Right cardiac atrium (tissue), 5 donors: ENCODE measurements around the gene CCL26. TPM values are rescaled to one million over a fixed set of nuclear protein-coding genes. Genes with fewer than 3 reads are reported as not detected.
A peak's percentile ranks its signal among the peaks of the same experiment; 100 is the strongest.
"Not testable (repeated sequence)": the region's sequence is repeated elsewhere in the genome, so short reads cannot be mapped to it uniquely, and the experiment has no call there.

Experiments used
- ATAC-seq, 2 donors: fragments of 200-7000 bp; cut with Tn5 transposase; one replicate each; pipeline versions ENCODE4 v1.8.0 to v1.9.1; 2020; ENCODE audit warnings: moderate library complexity in 2 of 2, mild to moderate bottlenecking in 1 of 2
- DNase-seq, 3 donors: peaks; one replicate each; pipeline ENCODE4 v3.0.0-alpha.2; 2020
- H3K27ac ChIP-seq: one replicate; pipeline ENCODE4 v1.5.1; 2013; ENCODE audit warnings: mild to moderate bottlenecking, low read length, control low read depth, moderate library complexity
- H3K27me3 ChIP-seq: one replicate; pipeline ENCODE4 v1.6.1; 2013; ENCODE audit not compliant: control insufficient read depth, insufficient read depth
- H3K4me1 ChIP-seq: one replicate; pipeline ENCODE4 v1.6.1; 2013; ENCODE audit warnings: low read length; ENCODE audit not compliant: control insufficient read depth, insufficient read depth
- H3K4me3 ChIP-seq: one replicate; pipeline ENCODE4 v1.5.1; 2013; ENCODE audit warnings: low read length, control low read depth
- H3K9me3 ChIP-seq: one replicate; pipeline ENCODE4 v1.6.1; 2013; ENCODE audit warnings: low read length; ENCODE audit not compliant: control insufficient read depth
- WGBS: extraction: QIAGEN DNeasy Blood & Tissue Kit; methylation state at CpG from one replicate; pipeline ENCODE4 v1.1.7; 2013; 5-methylcytosine and 5-hydroxymethylcytosine counted together
- intact Hi-C, 4 donors: fragments of 100-400 bp; cut with DNase I; formaldehyde crosslinking; loops; one replicate each; pipeline versions ENCODE4 v1.11.0 to v1.14.0; 2022 to 2023
- polyA plus RNA-seq: library from polyadenylated mRNA; stranded (reverse); fragments of 200-250 nt; gene quantifications from one replicate; pipeline ENCODE4 v1.2.3, GENCODE V29; 2013
- total RNA-seq, 4 donors: library from RNA; stranded (reverse); fragmentation: NEBNext Ultra II Directional; extraction: Animal tissue kit (Norgen Biotek cat#: 25700); gene quantifications; one replicate each; pipeline ENCODE4 v1.2.1, GENCODE V29; 2021
- donor health status: healthy with polysubstance abuse.
- donor health status: DM: no; HTN: yes; CAD: no.
- donor health status: DM: no; HTN: no; CAD: no.
- donor health status: DM: no; HTN: yes; CAD: no; lungs with severe emphysema.
- donor health status: DM: yes; HTN: yes; CAD: no.

The CCL26 gene
- total and polyA plus RNA-seq, 5 donors = 0.59 to 25.2 (median 1.3) TPM

- H3K27ac ChIP-seq = no peak overlapping the region
- H3K27me3 ChIP-seq = no peaks in the 10 kb centered on the region
- intact Hi-C loops = loop anchor here in 1 of 4 donors (10.0 kb wide), 1 partner anchor 89 kb away; no protein-coding TSS in a partner anchor
- H3K4me1 ChIP-seq = peaks cover 5% of the 10 kb centered on the region
- ATAC-seq (no peak), DNase-seq (no peak)
- no peaks in the 10 kb centered on the region for H3K9me3 ChIP-seq
- 75% methylated on average over 3 of the region's 3 CpGs for WGBS
- H3K4me3 ChIP-seq = no peak overlapping the region
Measured at GRCh38 chr7:75723444-75723843, 48.6 kb downstream of the CCL26 start.

GRCh38 chr7:75722373-75722772, 49.6 kb downstream of the CCL26 start:
- intact Hi-C loops = loop anchor here in 1 of 4 donors (10.0 kb wide), 1 partner anchor 88 kb away; no protein-coding TSS in a partner anchor
- DNase-seq (no peak), ATAC-seq (peak in 1 of 2 donors; percentile 67)
- Histone ChIP-seq H3K27me3 (no peaks in the 10 kb centered on the region), H3K9me3 (no peaks in the 10 kb centered on the region), H3K27ac (no peak overlapping the region), H3K4me1 (no peaks in the 10 kb centered on the region), H3K4me3 (no peak overlapping the region)
- WGBS = 52% methylated on average over 4 of the region's 4 CpGs

GRCh38 chr7:75721922-75722321, 50.1 kb downstream of the CCL26 start:
- intact Hi-C loops = loop anchor here in 1 of 4 donors (10.0 kb wide), 1 partner anchor 87 kb away; no protein-coding TSS in a partner anchor
- H3K27me3 ChIP-seq, H3K27ac ChIP-seq, H3K9me3 ChIP-seq, DNase-seq, H3K4me1 ChIP-seq, ATAC-seq, H3K4me3 ChIP-seq: not testable (repeated sequence)
- WGBS = 92% methylated on average over 9 of the region's 9 CpGs

- 71% methylated on average over 2 of the region's 2 CpGs for WGBS
- DNase-seq = no peak
- Histone ChIP-seq H3K27ac (no peak overlapping the region), H3K4me1 (no peaks in the 10 kb centered on the region), H3K27me3 (no peaks in the 10 kb centered on the region), H3K9me3 (no peaks in the 10 kb centered on the region), H3K4me3 (no peak overlapping the region)
- intact Hi-C loops = loop anchor here in 1 of 4 donors (10.0 kb wide), 1 partner anchor 87 kb away; no protein-coding TSS in a partner anchor
- no peak for ATAC-seq
Measured at GRCh38 chr7:75721426-75721825, 50.6 kb downstream of the CCL26 start.

- H3K27ac ChIP-seq = no peak overlapping the region
- WGBS = 94% methylated on average over 5 of the region's 5 CpGs
- DNase-seq = no peak
- no peak for ATAC-seq
- no peaks in the 10 kb centered on the region for H3K4me1 ChIP-seq
- H3K27me3 ChIP-seq = no peaks in the 10 kb centered on the region
- intact Hi-C loops = loop anchor here in 1 of 4 donors (10.0 kb wide), 1 partner anchor 85 kb away; no protein-coding TSS in a partner anchor
- no peaks in the 10 kb centered on the region for H3K9me3 ChIP-seq
- no peak overlapping the region for H3K4me3 ChIP-seq
Measured at GRCh38 chr7:75719626-75720025, 52.4 kb downstream of the CCL26 start.

Other genes starting within 250 kb of the CCL26 start
- 10 to 100 TPM in 3 of 4 donors, 1 to 10 TPM in 1; 8.8 to 15.0 (median 13.0) TPM for gene HIP1, start 33.3 kb downstream of the CCL26 start, total RNA-seq
- gene HIP1, start 33.3 kb downstream of the CCL26 start, polyA plus RNA-seq = 5.6 TPM
- gene CCL24, start 41.6 kb upstream of the CCL26 start, total RNA-seq = not detected
- gene CCL24, start 41.6 kb upstream of the CCL26 start, polyA plus RNA-seq = not detected
- 10 to 100 TPM; 31.8 to 42.4 (median 35.9) TPM for gene RHBDD2, start 106.8 kb upstream of the CCL26 start, total RNA-seq
- 36.2 TPM for gene RHBDD2, start 106.8 kb upstream of the CCL26 start, polyA plus RNA-seq
- 100 to 1,000 TPM in 1 of 4 donors, 10 to 100 TPM in 3; 59.8 to 122 (median 62.7) TPM for gene POR, start 142.9 kb upstream of the CCL26 start, total RNA-seq
- gene POR, start 142.9 kb upstream of the CCL26 start, polyA plus RNA-seq = 47.4 TPM
- gene TMEM120A, start 222.4 kb upstream of the CCL26 start, total RNA-seq = 100 to 1,000 TPM in 1 of 4 donors, 10 to 100 TPM in 3; 67.7 to 111 (median 82.3) TPM
- gene TMEM120A, start 222.4 kb upstream of the CCL26 start, polyA plus RNA-seq = 88.7 TPM